GM19324 (cell line): Measurements from ENCODE around the gene STIL.
"Not testable (repeated sequence)": the region's sequence is repeated elsewhere in the genome, so short reads cannot be mapped to it uniquely, and the experiment has no call there.

ENCODE experiments used
- ATAC-seq: cut with Tn5 transposase; IDR thresholded peaks from one replicate; pipeline ENCODE4 v1.9.1; 2021; ENCODE audit warnings: mild to moderate bottlenecking, moderate library complexity; ENCODE audit not compliant: unreplicated experiment, low FRiP score

STIL gene

GRCh38 chr1:47203504-47203903 is 110.4 kb downstream of the STIL start:
- ATAC-seq: not testable (repeated sequence)

GRCh38 chr1:47201179-47201578 is 112.8 kb downstream of the STIL start:
- ATAC-seq: no peak
